SK-N-SH treated with all-trans-retinoic acid at 6 μM for 48 hours (cell line): ENCODE data around the gene FYN.

ENCODE experiments used
- ESRRG ChIP-seq: fragments of 250-450 bp; sonication (Bioruptor Pico); IDR thresholded peaks from 2 replicates; pipeline ENCODE4 v1.6.1; 2021; ENCODE audit warnings: mild to moderate bottlenecking
- RARB ChIP-seq: fragments of 250-450 bp; sonication (Bioruptor Pico); IDR thresholded peaks from 2 replicates; pipeline ENCODE4 v1.8.0; 2021; ENCODE audit warnings: mild to moderate bottlenecking, moderate library complexity
- TCF4 ChIP-seq: fragments of 250-450 bp; sonication (Bioruptor Pico); IDR thresholded peaks from 2 replicates; pipeline ENCODE4 v1.8.0; 2021; ENCODE audit warnings: mild to moderate bottlenecking, moderate library complexity, borderline replicate concordance
- ZFP3 ChIP-seq: fragments of 250-450 bp; sonication (Bioruptor Pico); IDR thresholded peaks from 2 replicates; pipeline ENCODE4 v1.5.0; 2020; ENCODE audit warnings: mild to moderate bottlenecking, moderate library complexity
- ZFP30 ChIP-seq: fragments of 450-650 bp; formaldehyde crosslinking; IDR thresholded peaks from 2 replicates; pipeline ENCODE4 v1.5.0; 2022; ENCODE audit warnings: mild to moderate bottlenecking, moderate library complexity
- ZNF70 ChIP-seq: fragments of 450-650 bp; formaldehyde crosslinking; IDR thresholded peaks from 2 replicates; pipeline ENCODE4 v1.5.0; 2020; ENCODE audit warnings: mild to moderate bottlenecking, moderate library complexity
- TF ChIP-seq, protein P1 (sequence below): fragments of 250-450 bp; sonication (Bioruptor Pico); IDR thresholded peaks from 2 replicates; pipeline ENCODE4 v1.8.0; 2020; ENCODE audit warnings: mild to moderate bottlenecking, moderate library complexity, borderline replicate concordance
- TF ChIP-seq, protein P2 (sequence below): fragments of 250-450 bp; sonication (Bioruptor Pico); IDR thresholded peaks from 2 replicates; pipeline ENCODE4 v1.5.1; 2020; ENCODE audit warnings: low read depth, mild to moderate bottlenecking, moderate library complexity
- TF ChIP-seq, protein P3 (sequence below): fragments of 250-450 bp; sonication (Bioruptor Pico); IDR thresholded peaks from 2 replicates; pipeline ENCODE4 v1.5.0; 2020; ENCODE audit warnings: mild to moderate bottlenecking, moderate library complexity

DNA sequence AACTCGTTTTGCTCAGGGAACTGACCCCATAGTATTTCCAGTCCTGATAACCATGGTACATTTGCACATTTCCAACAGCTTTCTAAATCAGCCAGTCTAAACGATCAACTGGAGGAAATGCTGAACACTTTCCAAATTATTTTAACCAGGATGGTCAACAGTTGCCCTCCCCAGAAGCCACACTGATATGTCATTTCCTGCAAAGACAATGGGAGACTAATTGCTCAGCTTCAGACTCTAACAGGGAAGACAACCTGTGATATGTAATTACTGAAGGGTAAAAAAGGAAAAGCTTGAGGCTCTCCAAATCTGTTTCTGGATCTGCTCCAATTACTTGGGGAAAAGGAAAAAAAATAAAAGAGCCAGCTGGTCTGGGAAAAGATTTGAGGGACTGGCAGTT is 88.8 kb downstream of the FYN start:
- TF ChIP-seq ZNF70 (CRISPR knock-in tag) (no peak), ZFP3 (CRISPR knock-in tag) (no peak), RARB (CRISPR knock-in tag) (no peak), ZFP30 (CRISPR knock-in tag) (no peak), ESRRG (CRISPR knock-in tag) (no peak), TCF4 (CRISPR knock-in tag) (no peak)
- TF ChIP-seq, protein P1, sequence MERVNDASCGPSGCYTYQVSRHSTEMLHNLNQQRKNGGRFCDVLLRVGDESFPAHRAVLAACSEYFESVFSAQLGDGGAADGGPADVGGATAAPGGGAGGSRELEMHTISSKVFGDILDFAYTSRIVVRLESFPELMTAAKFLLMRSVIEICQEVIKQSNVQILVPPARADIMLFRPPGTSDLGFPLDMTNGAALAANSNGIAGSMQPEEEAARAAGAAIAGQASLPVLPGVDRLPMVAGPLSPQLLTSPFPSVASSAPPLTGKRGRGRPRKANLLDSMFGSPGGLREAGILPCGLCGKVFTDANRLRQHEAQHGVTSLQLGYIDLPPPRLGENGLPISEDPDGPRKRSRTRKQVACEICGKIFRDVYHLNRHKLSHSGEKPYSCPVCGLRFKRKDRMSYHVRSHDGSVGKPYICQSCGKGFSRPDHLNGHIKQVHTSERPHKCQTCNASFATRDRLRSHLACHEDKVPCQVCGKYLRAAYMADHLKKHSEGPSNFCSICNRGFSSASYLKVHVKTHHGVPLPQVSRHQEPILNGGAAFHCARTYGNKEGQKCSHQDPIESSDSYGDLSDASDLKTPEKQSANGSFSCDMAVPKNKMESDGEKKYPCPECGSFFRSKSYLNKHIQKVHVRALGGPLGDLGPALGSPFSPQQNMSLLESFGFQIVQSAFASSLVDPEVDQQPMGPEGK (CRISPR knock-in tag): no peak
- TF ChIP-seq, protein P2, sequence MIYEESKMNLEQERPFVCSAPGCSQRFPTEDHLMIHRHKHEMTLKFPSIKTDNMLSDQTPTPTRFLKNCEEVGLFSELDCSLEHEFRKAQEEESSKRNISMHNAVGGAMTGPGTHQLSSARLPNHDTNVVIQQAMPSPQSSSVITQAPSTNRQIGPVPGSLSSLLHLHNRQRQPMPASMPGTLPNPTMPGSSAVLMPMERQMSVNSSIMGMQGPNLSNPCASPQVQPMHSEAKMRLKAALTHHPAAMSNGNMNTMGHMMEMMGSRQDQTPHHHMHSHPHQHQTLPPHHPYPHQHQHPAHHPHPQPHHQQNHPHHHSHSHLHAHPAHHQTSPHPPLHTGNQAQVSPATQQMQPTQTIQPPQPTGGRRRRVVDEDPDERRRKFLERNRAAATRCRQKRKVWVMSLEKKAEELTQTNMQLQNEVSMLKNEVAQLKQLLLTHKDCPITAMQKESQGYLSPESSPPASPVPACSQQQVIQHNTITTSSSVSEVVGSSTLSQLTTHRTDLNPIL (CRISPR knock-in tag): no peak
- TF ChIP-seq, protein P3, sequence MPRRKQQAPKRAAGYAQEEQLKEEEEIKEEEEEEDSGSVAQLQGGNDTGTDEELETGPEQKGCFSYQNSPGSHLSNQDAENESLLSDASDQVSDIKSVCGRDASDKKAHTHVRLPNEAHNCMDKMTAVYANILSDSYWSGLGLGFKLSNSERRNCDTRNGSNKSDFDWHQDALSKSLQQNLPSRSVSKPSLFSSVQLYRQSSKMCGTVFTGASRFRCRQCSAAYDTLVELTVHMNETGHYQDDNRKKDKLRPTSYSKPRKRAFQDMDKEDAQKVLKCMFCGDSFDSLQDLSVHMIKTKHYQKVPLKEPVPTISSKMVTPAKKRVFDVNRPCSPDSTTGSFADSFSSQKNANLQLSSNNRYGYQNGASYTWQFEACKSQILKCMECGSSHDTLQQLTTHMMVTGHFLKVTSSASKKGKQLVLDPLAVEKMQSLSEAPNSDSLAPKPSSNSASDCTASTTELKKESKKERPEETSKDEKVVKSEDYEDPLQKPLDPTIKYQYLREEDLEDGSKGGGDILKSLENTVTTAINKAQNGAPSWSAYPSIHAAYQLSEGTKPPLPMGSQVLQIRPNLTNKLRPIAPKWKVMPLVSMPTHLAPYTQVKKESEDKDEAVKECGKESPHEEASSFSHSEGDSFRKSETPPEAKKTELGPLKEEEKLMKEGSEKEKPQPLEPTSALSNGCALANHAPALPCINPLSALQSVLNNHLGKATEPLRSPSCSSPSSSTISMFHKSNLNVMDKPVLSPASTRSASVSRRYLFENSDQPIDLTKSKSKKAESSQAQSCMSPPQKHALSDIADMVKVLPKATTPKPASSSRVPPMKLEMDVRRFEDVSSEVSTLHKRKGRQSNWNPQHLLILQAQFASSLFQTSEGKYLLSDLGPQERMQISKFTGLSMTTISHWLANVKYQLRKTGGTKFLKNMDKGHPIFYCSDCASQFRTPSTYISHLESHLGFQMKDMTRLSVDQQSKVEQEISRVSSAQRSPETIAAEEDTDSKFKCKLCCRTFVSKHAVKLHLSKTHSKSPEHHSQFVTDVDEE (CRISPR knock-in tag): no peak
